GM18519 (cell line): Measurements from ENCODE around the gene CCN5.

ENCODE experiments used
- ATAC-seq: cut with Tn5 transposase; IDR thresholded peaks from one replicate; pipeline ENCODE4 v1.9.1; 2021; ENCODE audit warnings: mild to moderate bottlenecking, moderate library complexity; ENCODE audit not compliant: unreplicated experiment, low FRiP score

The CCN5 gene

DNA sequence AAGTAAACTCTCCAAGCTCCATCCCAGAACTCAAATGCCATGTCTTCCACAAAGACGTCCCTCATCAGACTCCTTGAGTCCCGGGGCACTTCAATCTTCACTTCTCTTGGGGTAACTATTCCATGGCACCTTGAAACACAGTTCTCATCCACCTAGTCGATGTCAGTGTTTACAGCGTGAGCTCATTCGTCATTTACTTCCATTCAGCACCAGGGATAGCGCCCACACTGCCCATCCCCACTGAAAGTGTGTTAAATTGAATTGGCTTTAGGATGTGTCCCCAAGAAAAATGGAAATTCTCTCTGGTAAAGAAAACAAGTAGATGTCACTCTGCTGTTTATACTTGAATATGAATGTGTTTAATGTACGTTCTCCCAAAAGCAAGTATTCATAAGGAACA lies 61.8 kb downstream of the CCN5 start:
- no peak for ATAC-seq
